Measurements from ENCODE around the gene ITFG2. TPM values are rescaled to one million over a fixed set of nuclear protein-coding genes. Genes with fewer than 3 reads are reported as not detected.

The ITFG2 gene
- total and polyA plus RNA-seq, 9 of the 15 experiments (the other 6 are each of a cell fraction or from before 2014, with no cell fraction given), result 15.0 to 22.8 (median 19.4) TPM

GRCh38 chr12:2833810-2834209 is 21.3 kb downstream of the ITFG2 start:
- Histone ChIP-seq H4K20me1 (replicated peaks; ENCODE audit: control insufficient read depth, insufficient read depth, low read length) (no peaks in the 10 kb centered on the region), H3K36me3 (ENCODE audit: control insufficient read depth, insufficient read depth, low read length) (no peaks in the 10 kb centered on the region), H3K4me2 (ENCODE audit: insufficient read depth, low read length) (no peak overlapping the region), H2AFZ (ENCODE audit: low read depth, low read length) (no peak overlapping the region), H3K27ac (ENCODE audit: extremely low read depth, low read depth, low read length) (no peak overlapping the region), H3K9me3 (replicated peaks; ENCODE audit: control insufficient read depth, insufficient read depth, low read depth, low read length) (no peaks in the 10 kb centered on the region), H3K4me1 (replicated peaks in 1 of 2; ENCODE audit: control insufficient read depth in 2 of 2, insufficient read depth in 2 of 2, low read length in 2 of 2) (peaks cover 0 to 8% of the 10 kb centered on the region in 2 experiments; a peak in 3 of 5 replicates), H3K9ac (ENCODE audit: insufficient read depth in 1 of 2, low read depth in 2 of 2, low read length in 2 of 2) (no peak overlapping the region), H3K27me3 (ENCODE audit: control insufficient read depth in 2 of 2, insufficient read depth in 2 of 2, low read length in 2 of 2) (no peaks in the 10 kb centered on the region), H3K4me3 (no peak overlapping the region), H3K79me2 (ENCODE audit: control insufficient read depth, insufficient read depth, low read length) (no peaks in the 10 kb centered on the region), H3K9me1 (ENCODE audit: control insufficient read depth, insufficient read depth, low read length) (no peaks in the 10 kb centered on the region)
- ChIA-PET POLR2A (interaction anchor here (0.6 to 0.7 kb wide), 2 partner anchors 14 to 37 kb away, joined by 4 read pairs; no protein-coding TSS in a partner anchor), CTCF (ENCODE audit: low intra/inter-chr PET ratio) (no interaction called here)
- 65% methylated on average over 9 of the region's 9 CpGs for whole genome bisulfite sequencing (ENCODE audit: insufficient coverage, low coverage, missing lambda C conversion rate)
- intact Hi-C loops (cut with micrococcal nuclease), result no loop called here
- TF ChIP-seq EGR1 (conservative IDR thresholded peaks at IDR 0.05) (peak; percentile 39; the same call in 1 of the 2 replicates), ZHX1 (conservative IDR thresholded peaks at IDR 0.05; ENCODE audit: low read length) (no peak), ZNF263 (CRISPR knock-in tag; IDR thresholded peaks at IDR 0.05; ENCODE audit: borderline replicate concordance) (no peak)
- DNase-seq (ENCODE audit: extremely low read depth in 1 of 4, low spot score in 3 of 4) (no peak), FAIRE-seq (no peak), ATAC-seq (no peak)
- BruUV-seq (replicated peaks), result no TSS peak
- in situ Hi-C loops (cut with MboI), result no loop called here

All from K562 (cell line).